Spinal cord (tissue), 10 donors: ENCODE measurements around the gene INSL6. TPM values are rescaled to one million over a fixed set of nuclear protein-coding genes. Genes with fewer than 3 reads are reported as not detected.

ENCODE experiments used
- DNase-seq, 6 donors: peaks; one replicate each; pipeline versions ENCODE4 v3.0.0 to v3.0.0-alpha.2; 2013 to 2015; ENCODE audit warnings: low spot score in 6 of 6, low read depth in 4 of 6
- H3K27ac ChIP-seq: one replicate; pipeline ENCODE4 v1.5.1; 2013; ENCODE audit warnings: low read depth, low read length, control low read depth
- H3K27me3 ChIP-seq: one replicate; pipeline ENCODE4 v1.6.1; 2013; ENCODE audit warnings: low read length; ENCODE audit not compliant: control insufficient read depth, insufficient read depth
- H3K36me3 ChIP-seq: one replicate; pipeline ENCODE4 v1.6.1; 2013; ENCODE audit warnings: low read length; ENCODE audit not compliant: control insufficient read depth, insufficient read depth
- H3K4me1 ChIP-seq: one replicate; pipeline ENCODE4 v1.6.1; 2013; ENCODE audit warnings: low read length; ENCODE audit not compliant: control insufficient read depth, insufficient read depth
- H3K4me3 ChIP-seq: one replicate; pipeline ENCODE4 v1.5.1; 2013; ENCODE audit warnings: low read depth, low read length, control low read depth
- H3K9me3 ChIP-seq: one replicate; pipeline ENCODE4 v1.6.1; 2013; ENCODE audit warnings: low read length; ENCODE audit not compliant: control insufficient read depth, insufficient read depth
- WGBS: methylation state at CpG from one replicate; pipeline ENCODE4 v1.1.5; 2013; ENCODE audit warnings: missing lambda C conversion rate; ENCODE audit not compliant: insufficient coverage; 5-methylcytosine and 5-hydroxymethylcytosine counted together
- long read RNA-seq, 4 donors: transcript quantifications; one replicate each; lab custom pipeline, GENCODE V29; 2026
- polyA plus RNA-seq, 2 donors: library from polyadenylated mRNA; unstranded; fragments of 120-200 nt; gene quantifications; one replicate each; pipeline ENCODE4 v1.2.1, GENCODE V29; 2013; ENCODE audit not compliant: insufficient read length in 2 of 2
- total RNA-seq, 2 donors: library from RNA; depleted of rRNA in 1 of 2; stranded (reverse); fragments of 120-200 nt in 1 of 2; fragments of >200 nt in 1 of 2; gene quantifications; one replicate each; pipeline versions ENCODE4 v1.2.3 to v1.2.4, GENCODE V29; 2013 to 2014
- donor health status: healthy.

INSL6 gene
- total RNA-seq (not detected), polyA plus RNA-seq (under 1 TPM; 0.35 to 0.55 TPM)
- long read RNA-seq, donor 1: 0 reads
- long read RNA-seq, donor 2: 0 reads
- long read RNA-seq, donor 3: 0 reads
- long read RNA-seq, donor 4: 0 reads

- WGBS: 94% methylated on average over 44 of the region's 44 CpGs
- no peak for DNase-seq
- Histone ChIP-seq H3K27ac (no peak within 1 kb of the TSS), H3K4me1 (no peaks in the 10 kb centered on the region), H3K36me3 (no peaks in the 10 kb centered on the region), H3K4me3 (no peak within 1 kb of the TSS), H3K9me3 (no peaks in the 10 kb centered on the region), H3K27me3 (no peaks in the 10 kb centered on the region)
Observed at GRCh38 chr9:5185220-5185840, at the start of gene INSL6. Gene INSL6, minus strand, starts transcription at chr9:5185639. Its CDS starts 37 bp downstream, at chr9:5185602.

GRCh38 chr9:5231212-5231611, 45.8 kb upstream of the INSL6 start, which contains the start of gene INSL4:
Gene INSL4, plus strand, starts transcription at chr9:5231419. Its CDS starts 105 bp downstream, at chr9:5231524.
- no peaks in the 10 kb centered on the region for H3K36me3 ChIP-seq
- no peaks in the 10 kb centered on the region for H3K4me1 ChIP-seq
- H3K27me3 ChIP-seq: no peaks in the 10 kb centered on the region
- no peak within 1 kb of the TSS for H3K27ac ChIP-seq
- 95% methylated on average over 2 of the region's 2 CpGs for WGBS
- H3K9me3 ChIP-seq: no peaks in the 10 kb centered on the region
- H3K4me3 ChIP-seq: no peak within 1 kb of the TSS
- DNase-seq: no peak

DNA sequence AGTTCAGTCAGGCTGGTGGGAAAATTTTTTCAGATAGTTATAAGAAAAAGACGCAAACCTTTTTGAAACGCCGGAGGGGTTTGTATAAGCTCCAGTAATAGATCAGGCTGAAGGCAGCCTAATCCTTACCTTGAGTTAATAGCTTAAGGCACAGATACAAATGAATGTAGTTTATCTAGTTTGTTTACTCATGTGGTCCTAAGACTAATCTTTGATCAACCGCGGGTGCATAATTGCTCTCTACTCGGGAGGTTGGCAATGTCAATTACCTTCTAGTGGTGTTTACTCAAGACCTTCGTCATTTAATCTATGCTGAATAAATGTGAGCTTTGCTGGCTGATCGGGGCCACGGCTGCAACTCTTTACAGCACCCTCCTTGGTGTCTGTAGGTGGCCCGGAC, 45.1 kb upstream of the INSL6 start:
- WGBS: 82% methylated on average over 5 of the region's 10 CpGs
- no peaks in the 10 kb centered on the region for H3K9me3 ChIP-seq

GRCh38 chr9:5205071-5205470, 19.6 kb upstream of the INSL6 start:
- Histone ChIP-seq H3K9me3 (no peaks in the 10 kb centered on the region), H3K4me3 (no peak overlapping the region), H3K4me1 (no peaks in the 10 kb centered on the region), H3K27me3 (no peaks in the 10 kb centered on the region), H3K27ac (no peak overlapping the region), H3K36me3 (no peaks in the 10 kb centered on the region)
- no peak for DNase-seq

More for the DNA sequence above, 45.1 kb upstream of the INSL6 start:
- Histone ChIP-seq H3K36me3 (no peaks in the 10 kb centered on the region), H3K4me1 (no peaks in the 10 kb centered on the region), H3K4me3 (no peak overlapping the region), H3K27ac (no peak overlapping the region), H3K27me3 (no peaks in the 10 kb centered on the region)
- DNase-seq: no peak

DNA sequence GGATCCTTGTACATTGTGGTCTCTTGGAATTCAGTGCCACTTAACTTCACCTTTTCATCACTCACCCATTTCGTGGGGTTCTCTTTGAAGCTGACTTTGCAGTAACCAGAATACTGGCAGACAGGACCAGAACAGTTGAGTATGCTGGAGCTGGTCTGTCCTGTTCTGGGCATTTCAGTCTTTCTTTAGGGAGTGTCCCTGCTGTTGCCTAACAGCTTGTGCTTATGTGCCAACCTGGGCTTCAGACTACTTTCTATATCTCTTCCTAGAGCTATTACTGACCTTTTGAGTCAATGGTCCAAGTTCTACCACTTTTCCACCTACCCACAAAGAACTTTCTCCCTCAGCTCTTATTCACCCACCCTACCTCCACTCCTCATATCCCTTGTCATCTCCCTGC, 10.0 kb upstream of the INSL6 start:
- H3K27ac ChIP-seq: no peak overlapping the region
- WGBS: no CpG with 5 or more reads among the region's 1 CpG
- H3K9me3 ChIP-seq: no peaks in the 10 kb centered on the region
- no peak for DNase-seq
- no peaks in the 10 kb centered on the region for H3K36me3 ChIP-seq
- H3K4me3 ChIP-seq: no peak overlapping the region
- H3K27me3 ChIP-seq: no peaks in the 10 kb centered on the region
- no peaks in the 10 kb centered on the region for H3K4me1 ChIP-seq

- Histone ChIP-seq H3K27ac (no peak overlapping the region), H3K27me3 (no peaks in the 10 kb centered on the region), H3K9me3 (no peaks in the 10 kb centered on the region), H3K4me3 (no peak overlapping the region), H3K4me1 (no peaks in the 10 kb centered on the region), H3K36me3 (no peaks in the 10 kb centered on the region)
- no peak for DNase-seq
- WGBS: no CpG with 5 or more reads among the region's 2 CpGs
Observed at GRCh38 chr9:5193345-5193744, 7.9 kb upstream of the INSL6 start.

- Histone ChIP-seq H3K27me3 (no peaks in the 10 kb centered on the region), H3K4me3 (no peak overlapping the region), H3K27ac (no peak overlapping the region), H3K9me3 (no peaks in the 10 kb centered on the region), H3K36me3 (no peaks in the 10 kb centered on the region), H3K4me1 (no peaks in the 10 kb centered on the region)
- no peak for DNase-seq
- WGBS: 100% methylated on average over 2 of the region's 3 CpGs
Observed at GRCh38 chr9:5191985-5192384, 6.5 kb upstream of the INSL6 start.

- Histone ChIP-seq H3K4me3 (no peak overlapping the region), H3K9me3 (no peaks in the 10 kb centered on the region), H3K4me1 (no peaks in the 10 kb centered on the region), H3K36me3 (no peaks in the 10 kb centered on the region), H3K27ac (no peak overlapping the region), H3K27me3 (no peaks in the 10 kb centered on the region)
- 82% methylated on average over 7 of the region's 10 CpGs for WGBS
- DNase-seq: no peak
Observed at GRCh38 chr9:5188060-5188984, 2.9 kb upstream of the INSL6 start.

- no peak overlapping the region for H3K4me3 ChIP-seq
- no peak overlapping the region for H3K27ac ChIP-seq
- H3K9me3 ChIP-seq: no peaks in the 10 kb centered on the region
- no peaks in the 10 kb centered on the region for H3K4me1 ChIP-seq
- peak in 4 of 6 donors; percentile 2 to 80 (median 40) for DNase-seq
- 56% methylated on average over 5 of the region's 8 CpGs for WGBS
- no peaks in the 10 kb centered on the region for H3K27me3 ChIP-seq
- no peaks in the 10 kb centered on the region for H3K36me3 ChIP-seq
Observed at GRCh38 chr9:5186416-5187169, 1.2 kb upstream of the INSL6 start.
